GM21619 (cell line): ENCODE results near the gene PODXL.
A peak's percentile ranks its signal among the peaks of the same experiment; 100 is the strongest.
"Not testable (repeated sequence)": the region's sequence is repeated elsewhere in the genome, so short reads cannot be mapped to it uniquely, and the experiment has no call there.

Experiments used
- ATAC-seq: cut with Tn5 transposase; IDR thresholded peaks from one replicate; pipeline ENCODE4 v1.9.1; 2021; ENCODE audit not compliant: unreplicated experiment

PODXL gene

DNA sequence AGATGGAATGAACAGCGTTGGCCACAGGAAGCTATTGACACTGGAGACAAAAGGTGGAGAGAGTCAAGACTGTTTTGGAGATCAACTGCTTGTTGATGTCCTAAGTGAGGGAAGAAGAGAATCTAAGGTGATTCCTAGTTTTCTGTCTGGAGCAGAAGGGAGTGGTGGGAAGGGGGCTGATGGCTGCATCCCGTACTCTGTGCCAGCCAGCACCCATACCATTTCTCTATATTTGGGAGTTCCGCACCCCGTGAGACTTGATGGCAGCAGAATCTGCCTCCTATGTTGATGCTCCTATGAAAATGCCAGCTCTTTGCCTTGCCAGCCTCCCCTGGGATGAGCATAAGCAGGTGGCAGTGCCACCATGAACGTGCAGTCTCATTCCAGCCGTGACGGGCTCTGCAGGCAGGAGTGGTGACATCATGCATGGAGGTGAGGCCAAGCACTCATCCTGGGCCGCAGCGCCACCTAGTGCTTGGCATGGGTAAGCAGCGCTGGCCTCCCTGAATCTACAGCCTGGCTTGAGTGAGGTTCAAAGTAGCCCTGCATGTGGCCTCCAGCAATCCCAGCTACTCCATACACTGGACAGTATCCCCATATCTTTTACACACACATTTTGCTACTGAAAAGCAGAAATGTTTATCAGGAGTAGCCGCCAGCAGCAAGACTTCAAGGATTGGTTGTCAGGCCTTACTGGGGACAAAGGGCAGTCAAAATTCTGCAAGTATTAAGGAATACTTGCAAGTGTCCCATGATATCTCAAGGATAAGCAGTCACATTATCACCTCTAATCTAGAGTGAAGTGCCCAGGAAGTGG, 43.0 kb downstream of the PODXL start:
- ATAC-seq = peak; percentile 96

DNA sequence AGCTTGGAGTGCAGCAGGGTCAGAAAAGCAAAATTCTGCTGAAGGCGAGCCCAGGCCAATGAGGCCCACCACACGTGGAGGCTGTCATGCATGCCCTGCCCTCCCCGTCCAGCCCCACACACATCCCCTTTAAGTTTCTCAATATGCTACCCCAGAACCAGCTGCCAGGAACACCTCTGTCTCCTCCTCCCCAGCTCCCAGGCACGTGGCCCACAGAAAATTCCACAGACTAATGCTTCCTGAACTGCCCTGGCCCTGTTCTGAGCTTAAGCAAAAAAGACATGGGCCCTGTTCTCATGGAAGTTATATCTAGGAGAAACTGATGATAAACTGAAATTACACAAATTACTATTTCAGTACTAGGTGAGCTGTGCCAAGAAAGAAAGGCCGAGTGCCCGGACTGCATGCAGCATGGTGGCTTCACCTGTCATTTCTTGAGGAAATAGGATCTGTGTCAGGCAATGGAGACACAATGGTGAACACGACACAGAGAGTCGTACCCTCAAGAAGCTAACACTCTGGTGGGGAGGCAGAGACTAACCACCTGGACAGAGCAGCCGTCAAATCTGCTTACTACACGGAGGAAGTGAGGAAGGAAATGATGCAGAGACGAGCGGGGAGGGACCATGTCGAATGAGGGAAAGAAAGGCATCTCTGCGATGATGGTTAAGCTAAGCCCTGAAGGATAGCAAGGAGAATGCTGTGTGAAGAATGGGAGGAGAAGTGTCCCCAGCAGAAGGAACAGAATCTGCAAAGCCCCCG, 44.5 kb downstream of the PODXL start:
- ATAC-seq = no peak

GRCh38 chr7:131511071-131511470, 45.4 kb downstream of the PODXL start:
- ATAC-seq = no peak

DNA sequence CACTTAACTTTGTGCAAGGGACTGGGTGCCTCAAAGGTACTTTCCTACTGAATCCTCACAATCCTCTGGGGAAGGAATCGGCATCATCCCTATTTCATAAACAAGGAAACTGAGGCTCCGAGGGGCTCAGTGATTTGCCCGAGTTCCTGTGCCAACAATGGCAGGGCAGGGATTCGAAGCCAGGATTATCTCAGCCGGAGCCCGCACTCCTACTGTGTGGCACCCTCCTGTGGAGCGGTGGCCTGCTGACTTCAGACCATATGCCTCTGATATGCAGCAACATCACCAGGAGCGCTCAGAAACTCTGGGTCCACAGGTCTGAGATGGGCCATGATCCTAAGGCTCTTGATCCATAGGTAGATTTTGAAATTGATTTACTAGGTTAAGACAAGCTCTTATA, 46.6 kb downstream of the PODXL start:
- ATAC-seq = no peak

- ATAC-seq = no peak
Measured at GRCh38 chr7:131508754-131509486, 47.5 kb downstream of the PODXL start.

- ATAC-seq = peak; percentile 74
Measured at GRCh38 chr7:131507592-131508331, 48.7 kb downstream of the PODXL start.

DNA sequence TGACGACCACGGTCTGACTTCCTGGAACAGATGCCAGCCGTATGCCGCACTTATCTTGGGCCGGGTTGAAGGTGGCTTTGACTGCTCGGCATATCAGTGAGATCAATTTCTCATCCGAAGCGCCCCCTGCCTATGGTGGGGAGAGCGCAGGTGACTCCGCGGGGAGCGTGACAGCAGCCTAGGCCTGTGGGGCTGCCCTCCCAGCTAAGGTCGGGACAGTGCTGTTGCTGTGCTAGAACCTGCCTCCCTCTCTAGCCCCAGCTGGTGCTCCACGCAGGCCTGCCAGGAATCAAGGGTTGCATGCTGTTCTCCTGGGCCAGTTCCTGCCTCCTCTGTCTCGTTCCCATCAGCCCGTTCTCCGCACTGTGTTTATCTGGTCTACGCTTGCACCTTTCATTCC, 49.8 kb downstream of the PODXL start:
- ATAC-seq = no peak

DNA sequence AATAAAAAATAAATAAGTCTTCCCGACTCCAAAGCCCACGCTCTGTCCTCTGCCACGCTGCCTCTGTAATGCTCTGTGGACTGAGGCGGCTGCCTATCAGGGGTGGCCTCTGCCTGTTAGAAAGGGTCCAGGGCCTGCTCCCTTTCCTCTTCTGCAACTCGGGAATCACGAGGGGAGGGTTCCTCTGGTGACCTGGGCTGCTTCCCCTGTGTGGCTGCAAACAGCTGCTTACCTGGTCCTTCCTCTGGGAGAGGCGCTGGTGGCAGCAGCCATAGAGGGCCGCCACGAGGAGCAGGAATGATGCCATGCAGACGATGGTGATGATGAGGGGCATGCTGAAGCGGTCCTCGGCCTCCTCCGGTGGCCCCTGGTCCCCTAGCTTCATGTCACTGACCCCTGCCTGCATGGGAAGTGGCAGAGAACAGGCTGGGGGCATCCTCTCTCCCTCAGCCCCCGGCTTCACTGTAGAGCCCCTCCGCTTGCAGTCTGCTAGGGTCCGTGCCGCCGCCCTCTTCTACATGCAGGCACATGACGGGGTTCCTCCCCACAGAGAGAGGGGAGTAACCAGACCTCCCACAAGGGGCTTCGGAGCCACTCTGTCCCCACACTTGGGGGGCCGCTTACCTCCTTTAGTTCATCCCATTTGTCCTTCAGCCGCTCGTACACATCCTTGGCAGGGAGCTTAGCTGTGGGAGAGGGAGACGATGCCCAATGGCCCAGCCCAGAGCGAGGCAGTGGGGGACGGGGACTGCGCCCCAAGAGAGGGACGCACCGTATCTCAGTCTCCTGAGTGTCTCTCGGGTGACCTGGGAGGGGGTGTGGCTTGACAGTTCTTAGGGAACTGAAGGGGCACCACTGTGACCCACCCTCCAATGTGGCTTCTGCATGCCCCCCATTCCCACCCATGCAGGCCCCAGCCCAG, 50.5 kb downstream of the PODXL start:
- ATAC-seq = no peak

DNA sequence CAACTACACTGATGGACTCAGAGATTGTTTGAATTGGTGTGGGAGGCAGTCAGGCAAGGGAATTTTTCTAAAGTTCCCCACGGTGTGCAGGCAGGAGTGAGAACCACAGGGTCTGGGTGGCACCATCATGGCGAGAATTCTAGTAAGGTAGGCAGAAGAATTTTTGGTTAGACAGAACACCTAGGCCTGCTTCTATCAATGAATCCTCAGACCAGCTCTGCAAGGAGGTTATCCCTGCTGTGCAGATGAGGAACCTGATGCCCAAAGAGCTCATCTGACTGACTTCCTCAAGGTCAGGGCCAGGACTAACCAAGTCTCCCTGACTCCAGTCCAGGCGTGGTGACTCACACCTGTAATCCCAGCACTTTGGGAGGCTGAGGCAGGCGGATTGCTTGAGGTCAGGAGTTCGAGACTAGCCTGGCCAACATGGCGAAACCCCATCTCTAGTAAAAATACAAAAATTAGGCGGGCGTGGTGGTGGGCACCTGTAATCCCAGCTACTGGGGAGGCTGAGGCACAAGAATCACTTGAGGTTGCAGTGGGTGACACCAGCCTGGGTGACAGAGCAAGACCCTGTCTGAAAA, 51.3 kb downstream of the PODXL start:
- not testable (repeated sequence) for ATAC-seq

GRCh38 chr7:131504157-131504899, 52.1 kb downstream of the PODXL start:
- no peak for ATAC-seq

DNA sequence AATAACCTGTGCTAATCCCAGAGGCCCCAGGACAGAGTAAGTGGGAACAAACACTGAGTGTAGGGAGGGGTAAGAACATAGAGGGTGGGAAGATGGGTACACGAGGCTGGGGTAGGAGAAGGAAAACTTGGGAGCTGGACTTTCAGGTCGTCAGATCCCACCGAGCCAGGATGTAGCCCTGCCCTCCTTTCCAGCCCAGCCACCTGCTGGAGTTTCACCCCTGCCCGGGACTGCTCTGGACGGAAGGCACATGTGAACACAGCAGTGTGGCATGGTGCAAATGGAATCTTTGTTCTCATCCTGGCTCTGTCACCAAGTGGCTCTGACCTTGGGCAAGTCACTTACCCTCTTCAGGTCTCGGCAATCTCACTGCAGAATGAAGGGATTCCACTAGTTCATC, 52.8 kb downstream of the PODXL start:
- ATAC-seq = no peak

GRCh38 chr7:131502810-131503508, 53.5 kb downstream of the PODXL start:
- no peak for ATAC-seq

DNA sequence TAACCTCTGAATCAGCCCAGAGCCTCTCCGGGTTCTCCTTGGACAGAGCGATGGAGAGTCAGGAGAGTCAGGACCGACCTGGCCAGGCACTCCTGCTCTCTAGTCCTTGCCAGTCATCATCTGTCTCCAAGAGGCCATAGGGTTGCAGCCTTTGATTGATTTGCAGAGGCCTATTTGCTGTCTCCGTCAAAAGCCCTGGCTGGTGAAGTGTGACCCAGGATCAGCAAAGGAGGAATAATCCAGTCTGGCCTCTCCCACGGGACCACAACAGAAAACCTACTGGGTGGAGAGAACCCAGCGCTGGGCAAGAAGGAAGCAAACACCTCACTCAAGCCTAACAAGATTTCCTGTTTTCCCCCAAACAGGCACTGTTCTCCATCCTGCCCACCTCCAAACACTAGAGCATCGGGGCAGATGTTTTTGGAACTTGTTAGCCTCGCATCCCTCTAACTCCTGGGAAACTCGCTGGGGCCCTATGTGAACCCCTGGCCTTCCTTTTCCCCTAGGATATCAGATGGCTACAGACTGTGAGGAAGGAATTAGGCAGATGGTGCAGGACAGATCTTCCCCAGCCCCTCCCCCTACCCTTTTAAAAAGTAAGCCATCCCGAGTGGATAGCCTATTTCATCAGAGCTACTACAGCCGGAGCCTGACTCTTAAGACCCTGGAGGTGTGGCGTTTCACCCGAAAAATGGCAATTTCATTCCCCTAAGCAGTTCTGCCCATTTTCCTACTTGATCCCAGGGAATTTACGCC, 54.3 kb downstream of the PODXL start:
- ATAC-seq = no peak

DNA sequence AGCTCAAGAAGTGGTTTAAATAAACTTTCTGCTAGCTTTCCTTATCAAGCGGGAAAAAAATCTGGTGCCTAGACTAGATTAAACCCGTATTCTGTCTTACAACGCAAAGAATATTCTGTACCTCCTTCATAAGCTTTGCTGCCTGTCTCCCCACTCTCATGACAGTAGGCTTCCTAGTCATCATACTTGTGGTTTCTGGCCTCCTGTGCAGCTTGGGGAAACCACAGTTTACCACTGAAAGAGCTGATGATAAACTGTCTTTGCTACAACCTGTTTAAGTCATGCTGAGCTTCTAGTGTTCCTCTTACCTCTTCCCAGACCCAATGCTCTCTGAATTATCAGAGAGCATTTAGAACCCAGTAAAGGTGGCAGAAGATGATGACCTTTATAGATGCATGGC, 55.0 kb downstream of the PODXL start:
- peak; percentile 91 for ATAC-seq

DNA sequence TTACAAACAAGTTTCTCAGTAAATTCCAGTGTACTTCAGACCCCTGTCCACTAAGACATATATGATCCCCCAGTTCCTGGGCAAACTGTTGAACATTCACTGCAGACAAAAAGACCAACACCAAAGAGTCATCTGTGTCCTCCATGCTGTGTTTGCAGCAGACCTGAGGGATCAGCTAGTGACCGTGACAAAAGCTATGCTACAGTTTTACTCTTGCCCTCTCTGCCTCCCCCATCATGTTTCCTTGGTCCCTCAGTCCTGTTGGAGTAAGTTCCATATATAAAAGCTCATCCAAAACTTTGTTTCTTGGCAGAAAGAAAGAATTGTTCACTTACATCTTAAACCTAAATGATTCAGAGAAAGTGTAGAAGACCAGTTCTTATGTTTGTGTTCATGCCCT, 56.1 kb downstream of the PODXL start:
- no peak for ATAC-seq

GRCh38 chr7:131499801-131500200, 56.6 kb downstream of the PODXL start:
- no peak for ATAC-seq

DNA sequence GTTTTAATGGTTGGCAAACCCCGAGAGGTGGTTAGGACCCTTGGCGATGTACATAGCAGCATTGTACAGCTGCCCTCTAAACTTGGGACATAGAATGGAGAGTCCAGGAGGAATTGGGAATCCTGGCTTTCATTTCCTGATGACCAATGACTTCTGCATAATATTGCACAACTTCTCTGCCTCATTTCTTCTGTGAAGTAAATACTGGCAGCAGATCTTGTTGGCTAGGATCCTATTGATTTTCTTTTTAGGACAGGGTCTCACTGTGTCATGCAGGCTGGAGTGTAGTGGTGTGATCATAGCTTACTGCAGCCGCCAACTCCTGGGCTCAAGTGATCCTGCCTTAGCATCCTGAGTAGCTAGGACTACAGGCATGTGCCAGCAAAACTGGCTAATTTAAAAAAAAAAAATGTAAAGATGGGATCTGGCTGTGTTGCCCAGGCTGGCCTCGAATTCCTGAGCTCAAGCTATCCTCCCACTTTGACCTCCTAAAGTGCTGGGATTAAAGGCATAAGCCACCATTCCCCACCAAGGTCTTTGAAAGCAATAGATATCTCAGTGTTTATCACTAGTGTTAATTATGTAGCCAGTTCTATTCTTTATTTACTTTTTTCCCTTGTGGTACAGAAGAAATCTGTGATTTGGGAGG, 58.1 kb downstream of the PODXL start:
- ATAC-seq = no peak
